Activated T-cell treated with anti-CD3 and anti-CD28 coated beads for 4 hours (primary cell): ENCODE data around the gene CATSPER1.
"Not testable (repeated sequence)": the region's sequence is repeated elsewhere in the genome, so short reads cannot be mapped to it uniquely, and the experiment has no call there.

Experiments
- DNase-seq: peaks from one replicate; pipeline ENCODE4 v3.0.0-alpha.2; 2020

Gene CATSPER1

GRCh38 chr11:66020212-66020611 is 6.1 kb downstream of the CATSPER1 start:
- no peak for DNase-seq

- peak; percentile 63 for DNase-seq
Observed at GRCh38 chr11:66017321-66017720, 9.0 kb downstream of the CATSPER1 start.

GRCh38 chr11:66016793-66017177 is 9.5 kb downstream of the CATSPER1 start:
- no peak for DNase-seq

DNA sequence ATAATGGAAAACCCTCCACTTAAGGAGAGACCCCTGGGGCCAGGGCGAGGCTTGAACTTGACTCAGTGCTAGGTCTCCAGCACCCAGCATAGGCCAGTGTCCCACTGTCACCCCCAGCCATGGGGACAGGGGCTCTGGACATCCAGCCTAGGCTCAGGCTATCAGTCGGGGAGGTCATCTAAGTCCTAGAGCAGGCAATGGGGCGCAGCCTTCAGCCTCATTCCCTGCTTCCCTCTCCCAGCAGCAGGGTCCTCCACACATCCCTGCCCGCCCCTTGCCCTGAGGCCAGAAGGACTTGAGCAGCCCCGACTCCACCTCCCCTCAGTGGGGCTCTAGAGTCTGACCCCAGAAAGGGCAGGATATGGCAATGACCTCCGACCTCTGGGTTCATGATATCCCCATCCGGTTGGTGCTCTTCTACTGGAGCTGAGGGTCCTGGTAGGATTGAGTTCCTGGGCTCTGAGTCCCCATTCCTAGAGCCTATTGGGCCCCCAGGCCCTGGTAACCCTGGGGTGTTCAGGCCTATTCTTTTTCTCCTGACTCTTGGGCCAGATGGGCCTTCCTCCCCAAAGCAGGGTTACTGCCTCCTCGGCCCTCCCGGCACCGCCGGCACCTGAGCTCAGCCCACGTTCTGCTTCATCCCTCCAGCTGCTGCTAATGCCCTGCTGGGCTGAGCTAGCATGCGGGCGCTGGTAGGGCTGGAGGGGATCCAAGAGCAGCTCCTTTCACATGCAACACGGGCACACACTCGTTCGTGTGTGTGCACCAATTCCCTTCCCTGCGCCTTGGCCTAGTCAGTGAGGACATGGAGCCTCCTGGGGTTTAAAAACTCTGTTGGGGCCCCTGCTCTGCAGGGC is 10.1 kb downstream of the CATSPER1 start:
- no peak for DNase-seq

DNA sequence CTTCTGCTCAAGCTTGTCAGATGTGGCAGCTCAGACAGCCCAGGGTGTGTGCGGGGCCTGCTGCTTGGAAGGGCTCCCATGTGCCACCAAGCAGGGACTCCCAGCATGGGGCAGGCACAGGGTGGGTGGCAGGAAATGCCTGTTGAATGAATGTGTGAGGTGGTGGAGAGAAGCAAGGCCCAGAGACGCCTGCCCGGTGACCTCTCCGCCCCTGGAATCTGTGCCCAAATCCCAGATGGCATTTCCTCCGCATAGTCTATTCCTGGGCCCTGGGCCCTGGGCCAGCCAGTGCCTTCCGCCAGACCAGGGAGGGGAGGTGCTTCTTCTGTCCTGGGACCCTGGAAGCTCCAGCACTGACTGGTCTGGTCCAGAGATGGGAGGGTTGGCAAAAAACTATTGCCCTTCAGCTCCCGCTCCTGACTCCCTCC is 10.8 kb downstream of the CATSPER1 start:
- DNase-seq: no peak

GRCh38 chr11:66014804-66015453 is 11.3 kb downstream of the CATSPER1 start:
- DNase-seq: no peak

GRCh38 chr11:66013762-66014100 is 12.5 kb downstream of the CATSPER1 start:
- no peak for DNase-seq

DNA sequence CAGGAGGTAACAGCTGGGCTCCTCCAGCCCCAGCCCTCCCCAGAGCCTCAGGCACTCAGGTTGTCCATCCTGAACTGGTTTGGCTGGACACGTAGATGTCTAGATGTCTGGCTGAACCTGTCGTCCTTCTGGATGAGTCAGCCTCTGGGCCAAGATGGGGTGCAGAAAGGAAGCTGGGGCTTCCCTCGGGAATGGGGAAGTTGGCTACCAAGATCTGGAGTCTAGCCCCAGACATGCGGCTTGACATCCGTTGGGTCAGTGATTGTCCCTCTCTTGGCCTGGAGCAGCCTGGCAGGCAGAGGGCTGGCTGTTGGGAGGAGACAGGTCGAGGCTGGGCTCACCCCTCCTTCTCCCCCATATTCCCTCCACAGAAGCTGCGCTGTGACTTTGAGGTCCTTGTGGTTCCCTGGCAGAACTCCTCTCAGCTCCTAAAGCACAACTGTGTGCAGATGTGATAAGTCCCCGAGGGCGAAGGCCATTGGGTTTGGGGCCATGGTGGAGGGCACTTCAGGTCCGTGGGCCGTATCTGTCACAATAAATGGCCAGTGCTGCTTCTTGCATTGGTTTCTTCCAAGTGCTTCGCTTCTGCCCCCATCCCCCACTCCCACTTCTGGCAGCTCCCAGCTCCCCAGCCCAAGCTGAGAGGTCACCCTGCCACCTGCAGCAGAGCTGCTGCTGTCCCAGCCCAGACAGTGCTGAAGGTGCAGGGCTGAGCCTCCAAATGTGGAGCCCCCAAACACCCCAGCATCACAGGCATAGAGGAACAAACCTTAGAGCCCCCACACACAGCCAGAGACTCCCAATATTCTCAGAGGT is 13.1 kb downstream of the CATSPER1 start:
- DNase-seq: no peak

- no peak for DNase-seq
Observed at GRCh38 chr11:66012371-66012945, 13.8 kb downstream of the CATSPER1 start.

GRCh38 chr11:66011785-66012303 is 14.4 kb downstream of the CATSPER1 start, which contains the start of gene CST6:
TSS of gene CST6 (plus strand) at chr11:66012008. CDS start at chr11:66012045, 37 bp downstream.
- no peak for DNase-seq

DNA sequence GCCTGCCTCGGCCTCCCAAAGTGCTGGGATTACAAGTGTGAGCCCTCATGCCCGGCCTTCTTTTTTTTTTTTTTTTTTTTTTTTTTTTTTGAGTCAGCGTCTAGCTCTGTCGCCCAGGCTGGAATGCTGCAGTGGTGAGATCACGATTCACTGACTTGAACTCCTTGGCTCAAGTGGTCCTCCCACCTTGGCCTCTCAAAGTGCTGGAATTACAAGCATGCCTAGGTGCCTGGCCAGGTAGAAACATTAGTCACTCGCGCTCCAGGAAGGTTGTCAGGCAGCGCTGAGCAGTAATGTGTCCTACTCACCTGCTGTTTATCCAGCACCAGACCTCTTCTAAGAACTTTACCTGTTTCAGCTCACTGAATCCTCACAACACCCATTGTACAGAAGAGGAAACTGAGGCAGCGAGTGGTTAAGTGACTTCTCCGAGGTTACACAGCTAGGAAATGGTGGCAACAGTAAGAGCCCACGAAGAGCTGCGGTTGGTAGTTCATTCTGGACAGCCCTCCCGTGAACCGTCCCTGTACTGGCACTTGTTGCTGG is 15.0 kb downstream of the CATSPER1 start:
- DNase-seq: no peak

DNA sequence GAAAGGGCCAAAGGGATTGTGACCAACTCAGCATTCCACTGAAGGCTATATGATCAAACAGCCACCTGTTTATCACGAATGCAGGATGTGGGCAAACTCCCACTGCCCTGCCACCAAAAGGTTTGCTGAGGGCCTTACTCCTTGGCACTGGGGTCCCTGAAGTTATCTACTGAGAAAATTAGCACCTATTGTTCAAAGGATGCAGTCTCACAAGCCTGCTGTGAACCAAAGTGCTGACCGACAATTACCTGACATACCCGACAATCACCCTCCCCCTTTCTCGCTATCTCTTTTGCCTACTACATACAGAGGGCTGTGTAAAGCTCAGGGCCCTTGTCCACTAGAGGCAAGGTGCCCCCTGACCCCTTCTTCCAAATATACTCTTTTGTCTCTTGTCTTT is 16.2 kb downstream of the CATSPER1 start:
- not testable (repeated sequence) for DNase-seq

DNA sequence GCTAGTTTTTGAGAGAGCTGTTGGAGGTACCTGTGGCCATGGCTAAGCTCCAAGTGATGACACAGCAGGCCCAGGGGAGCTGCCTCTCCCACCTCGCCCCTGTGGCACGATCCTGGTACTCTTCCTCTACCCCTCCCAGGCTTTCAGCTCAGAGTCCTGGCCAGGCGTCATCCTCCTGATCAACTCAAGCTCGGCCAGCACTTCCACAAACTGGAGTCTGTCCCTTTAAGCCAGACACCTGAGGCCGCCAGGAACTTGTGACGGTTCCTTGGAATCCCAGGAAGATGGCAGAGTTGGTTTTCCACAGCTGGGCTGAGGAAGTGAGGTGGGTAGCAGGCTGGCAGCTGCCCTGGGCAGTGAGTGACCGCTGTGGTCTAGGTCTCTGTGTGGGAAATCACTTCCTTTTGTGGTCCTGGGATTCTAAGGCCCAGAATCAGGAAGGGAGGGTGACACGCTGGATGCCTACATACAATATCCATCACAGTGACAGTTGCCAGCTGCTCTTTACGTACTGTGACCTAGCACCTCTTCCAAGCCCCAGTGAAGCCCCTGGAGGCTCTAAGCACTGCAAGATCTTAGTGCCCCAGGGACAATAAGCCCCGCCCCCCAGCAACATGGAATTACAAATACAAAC is 17.7 kb downstream of the CATSPER1 start:
- no peak for DNase-seq

DNA sequence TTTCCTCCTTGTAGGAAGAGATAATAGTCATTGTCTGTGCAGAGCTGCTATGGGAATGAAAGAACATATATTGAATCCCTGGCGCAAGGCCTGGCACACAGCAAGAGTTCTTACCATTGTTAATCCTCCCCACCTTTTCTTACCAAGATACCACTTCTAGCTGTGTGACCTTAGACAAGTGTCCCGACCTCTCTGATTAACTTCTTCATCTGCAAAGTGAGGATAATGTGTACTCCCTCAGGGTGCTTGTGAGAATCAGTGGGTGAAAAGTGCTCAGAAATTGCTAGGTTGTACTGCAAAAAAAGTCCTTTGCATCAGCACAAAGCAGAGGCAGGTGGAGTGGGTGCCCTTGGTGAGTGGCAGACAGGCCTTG is 18.2 kb downstream of the CATSPER1 start:
- DNase-seq: no peak

DNA sequence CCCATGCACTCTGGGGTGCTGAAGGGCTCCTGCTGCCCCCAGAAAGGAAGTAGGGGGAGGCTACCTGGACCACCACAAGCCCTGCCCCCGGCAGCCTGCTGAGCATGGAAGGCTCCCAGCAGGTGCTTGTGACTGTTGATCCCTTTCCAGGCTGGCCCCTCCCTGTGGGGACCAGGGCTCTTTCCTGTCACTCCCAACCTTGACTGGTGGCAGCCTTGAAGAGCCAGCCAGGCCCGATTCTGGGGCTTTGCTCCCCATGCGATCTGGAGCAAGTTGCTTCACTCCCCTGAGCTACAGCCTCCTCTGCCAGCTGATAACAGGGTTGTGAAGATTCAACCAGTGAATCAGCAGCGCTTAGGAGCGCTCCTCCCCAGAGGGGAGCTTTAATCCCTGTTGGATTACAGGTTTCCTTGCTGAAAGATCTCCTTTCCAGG is 19.1 kb downstream of the CATSPER1 start:
- no peak for DNase-seq

- no peak for DNase-seq
Observed at GRCh38 chr11:66006891-66007176, 19.4 kb downstream of the CATSPER1 start.

- DNase-seq: no peak
Observed at GRCh38 chr11:66006134-66006890, 20.0 kb downstream of the CATSPER1 start.

GRCh38 chr11:66004186-66004585 is 22.1 kb downstream of the CATSPER1 start:
- DNase-seq: no peak

DNA sequence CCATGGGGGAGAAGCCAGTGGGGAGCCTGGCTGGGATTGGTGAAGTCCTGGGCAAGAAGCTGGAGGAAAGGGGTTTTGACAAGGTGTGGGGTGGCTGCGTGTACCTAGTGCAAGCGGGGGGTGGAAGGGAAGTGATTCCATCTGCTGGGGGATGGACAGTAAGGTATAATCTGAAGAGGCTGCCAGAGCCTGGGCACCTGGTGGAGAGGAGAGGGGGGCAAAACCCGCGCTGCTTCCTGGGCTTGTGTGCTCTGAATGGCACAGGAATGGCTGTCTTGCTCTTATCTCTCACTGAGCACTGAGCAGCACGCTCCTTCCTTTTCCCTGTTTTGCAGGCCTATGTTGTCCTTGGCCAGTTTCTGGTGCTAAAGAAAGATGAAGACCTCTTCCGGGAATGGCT is 23.0 kb downstream of the CATSPER1 start:
- no peak for DNase-seq

GRCh38 chr11:66002648-66003225 is 23.5 kb downstream of the CATSPER1 start:
- no peak for DNase-seq
